HG03196 (cell line): Measurements from ENCODE around the gene AP1AR.

ENCODE experiments used
- ATAC-seq: cut with Tn5 transposase; IDR thresholded peaks from one replicate; pipeline ENCODE4 v1.9.1; 2021; ENCODE audit not compliant: unreplicated experiment

The AP1AR gene

DNA sequence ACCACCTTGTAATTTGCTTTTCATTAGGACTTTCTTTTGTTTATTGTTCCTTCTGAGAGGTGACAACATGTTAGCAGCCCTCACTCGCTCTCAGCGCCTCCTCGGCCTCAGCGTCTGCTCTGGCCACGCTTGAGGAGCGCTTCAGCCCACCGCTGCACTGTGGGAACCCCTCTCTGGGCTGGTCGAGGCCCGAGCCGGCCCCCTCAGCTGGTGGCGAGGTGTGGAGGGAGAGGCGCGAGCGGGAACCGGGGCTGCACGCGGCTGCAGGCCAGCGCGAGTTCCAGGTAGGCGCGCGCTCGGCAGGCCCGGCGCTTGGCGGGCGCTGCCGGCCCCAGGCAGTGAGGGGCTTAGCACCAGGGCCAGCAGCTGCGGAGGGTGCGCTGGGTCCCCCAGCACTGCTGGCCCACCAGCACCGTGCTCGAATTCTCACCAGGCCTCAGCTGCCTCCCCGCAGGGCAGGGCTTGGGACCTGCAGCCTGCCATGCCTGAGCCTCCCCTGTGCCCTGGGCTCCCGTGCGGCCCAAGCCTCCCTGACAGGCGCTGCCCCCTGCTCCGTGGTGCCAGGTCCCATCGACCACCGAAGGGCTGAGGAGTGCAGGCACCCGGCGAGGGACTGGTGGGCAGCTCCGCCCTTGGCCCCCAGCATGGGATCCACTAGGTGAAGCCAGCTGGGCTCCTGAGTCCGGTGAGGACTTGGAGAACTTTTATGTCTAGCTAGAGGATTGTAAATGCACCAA, 9.2 kb upstream of the AP1AR start:
- ATAC-seq, result no peak

- ATAC-seq, result no peak
These were observed 6.4 kb upstream of the AP1AR start for GRCh38 chr4:112225157-112225556.

DNA sequence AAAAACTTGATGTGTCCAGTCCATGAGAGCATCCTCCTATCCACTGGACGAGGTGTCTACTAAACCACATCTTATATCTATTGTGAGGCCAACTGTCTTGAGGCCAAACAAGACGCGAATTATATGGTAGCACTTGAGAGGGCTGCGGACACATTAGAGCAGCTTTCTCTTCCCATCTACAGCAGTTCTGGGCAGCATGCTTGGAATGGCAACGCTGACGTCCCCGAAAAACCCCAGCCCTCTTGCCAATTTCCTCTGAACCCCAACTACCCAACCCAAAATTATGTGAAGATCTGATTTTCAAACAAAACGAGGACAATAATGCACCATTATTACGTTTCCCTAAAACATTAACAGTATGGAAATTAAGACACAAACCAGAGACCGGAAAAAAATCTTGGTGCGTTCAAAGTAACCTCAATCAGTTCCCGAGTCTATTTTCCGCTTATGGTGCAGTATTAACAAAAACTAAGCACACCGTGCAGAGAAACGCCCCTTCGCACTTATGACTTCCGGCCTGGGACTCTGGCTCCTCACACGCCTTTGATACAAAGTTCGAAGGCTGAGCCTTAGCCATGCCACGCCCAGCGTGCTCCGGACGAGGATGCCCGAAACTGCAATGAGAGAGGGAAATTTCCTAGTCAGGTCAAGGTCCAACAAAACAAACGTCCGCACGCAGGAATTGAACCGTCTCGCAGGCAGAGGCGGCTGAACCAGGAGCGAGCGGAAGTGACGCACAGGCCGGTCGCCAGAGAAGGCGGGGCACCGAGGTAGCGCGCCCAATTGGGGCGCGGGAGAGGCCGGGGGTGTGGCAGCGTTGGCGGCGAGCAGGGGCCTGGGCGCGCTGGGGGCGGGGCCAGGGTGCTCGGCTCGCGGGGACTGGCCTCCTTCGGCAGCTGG, 458 bp upstream of the AP1AR start:
- peak; percentile 86 for ATAC-seq

DNA sequence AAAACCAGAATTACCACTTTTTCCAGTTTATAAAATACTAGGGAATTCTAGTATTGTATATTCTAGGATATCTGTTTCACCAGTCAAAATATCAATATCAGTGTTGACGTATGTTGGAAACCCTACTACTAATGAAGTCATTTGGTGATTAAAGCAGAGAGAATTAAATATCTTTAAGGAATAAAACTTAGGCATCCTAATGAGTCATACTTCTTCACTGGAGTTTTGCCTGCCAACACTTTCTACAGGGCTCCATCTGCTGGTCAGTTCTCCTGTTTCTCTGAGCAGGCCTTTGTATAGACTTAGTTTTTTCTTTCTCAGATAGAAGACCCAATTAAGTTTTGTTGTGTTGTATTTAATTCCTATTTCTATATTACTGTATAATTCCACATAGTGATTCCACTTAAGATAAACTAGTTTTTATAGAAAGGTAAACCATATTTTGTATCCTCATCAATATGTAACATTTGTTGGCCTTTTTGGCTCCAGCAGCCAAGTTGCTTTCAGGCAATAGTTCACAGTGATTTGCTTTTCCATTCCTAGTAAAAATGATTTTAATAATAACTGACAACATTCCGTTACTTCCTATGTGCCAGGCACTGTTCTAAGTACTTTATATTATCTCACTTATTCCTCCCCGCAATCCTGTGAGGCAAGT, 3.5 kb downstream of the AP1AR start:
- no peak for ATAC-seq

- ATAC-seq, result no peak
These were observed 4.5 kb downstream of the AP1AR start for GRCh38 chr4:112236040-112236439.

DNA sequence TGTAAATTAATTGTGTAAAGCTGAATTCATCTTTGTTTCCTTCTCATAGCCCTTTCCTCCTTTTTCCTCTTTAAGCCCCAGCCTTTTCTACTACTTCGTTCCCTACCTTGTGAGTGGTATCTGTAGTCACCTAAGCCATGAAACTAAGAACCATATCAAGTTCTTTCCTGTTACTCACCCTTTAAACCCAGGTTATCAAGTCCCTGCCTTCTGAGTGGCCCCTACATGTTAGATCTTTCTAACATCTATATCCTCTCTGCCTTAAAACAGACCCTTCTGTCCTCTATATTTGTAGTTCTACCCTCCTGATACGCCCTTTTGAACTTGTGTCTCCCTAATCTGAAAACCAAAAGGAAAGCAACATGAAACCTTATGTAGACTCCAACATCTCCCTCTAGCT, 7.2 kb downstream of the AP1AR start:
- no peak for ATAC-seq

- ATAC-seq, result no peak
These were observed 13.8 kb downstream of the AP1AR start for GRCh38 chr4:112245383-112245782.

- ATAC-seq, result no peak
These were observed 15.4 kb downstream of the AP1AR start for GRCh38 chr4:112247021-112247420.

DNA sequence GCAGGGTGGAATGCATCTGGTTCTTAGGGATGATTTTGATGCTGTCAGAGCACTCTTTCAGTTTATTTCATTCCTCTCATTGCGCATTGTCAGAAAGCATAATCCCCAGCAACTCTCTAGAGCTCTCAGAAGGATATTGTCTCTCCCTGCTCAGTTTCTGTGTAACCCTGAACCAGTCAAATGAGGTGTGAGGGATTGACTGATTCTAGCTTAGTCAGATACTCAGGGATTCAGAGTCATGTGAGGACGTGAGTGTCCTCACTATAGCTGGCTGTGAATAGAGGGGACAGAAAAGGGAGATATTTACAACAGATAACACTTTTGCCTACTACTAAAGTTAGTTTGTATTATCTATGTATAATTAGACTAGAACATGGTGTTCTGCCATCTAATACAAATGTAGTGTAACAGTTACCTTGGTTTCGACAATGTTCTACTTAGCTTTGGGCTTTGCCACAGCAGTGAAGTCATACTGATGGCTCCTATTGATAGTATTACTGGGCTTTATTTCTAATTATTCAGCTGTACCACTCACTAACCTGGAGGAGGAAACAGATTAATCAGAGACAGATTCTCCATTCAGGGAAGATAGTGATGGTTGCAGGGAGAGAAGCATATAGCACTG, 19.5 kb downstream of the AP1AR start:
- no peak for ATAC-seq

GRCh38 chr4:112252234-112252633, 20.6 kb downstream of the AP1AR start:
- ATAC-seq, result no peak

DNA sequence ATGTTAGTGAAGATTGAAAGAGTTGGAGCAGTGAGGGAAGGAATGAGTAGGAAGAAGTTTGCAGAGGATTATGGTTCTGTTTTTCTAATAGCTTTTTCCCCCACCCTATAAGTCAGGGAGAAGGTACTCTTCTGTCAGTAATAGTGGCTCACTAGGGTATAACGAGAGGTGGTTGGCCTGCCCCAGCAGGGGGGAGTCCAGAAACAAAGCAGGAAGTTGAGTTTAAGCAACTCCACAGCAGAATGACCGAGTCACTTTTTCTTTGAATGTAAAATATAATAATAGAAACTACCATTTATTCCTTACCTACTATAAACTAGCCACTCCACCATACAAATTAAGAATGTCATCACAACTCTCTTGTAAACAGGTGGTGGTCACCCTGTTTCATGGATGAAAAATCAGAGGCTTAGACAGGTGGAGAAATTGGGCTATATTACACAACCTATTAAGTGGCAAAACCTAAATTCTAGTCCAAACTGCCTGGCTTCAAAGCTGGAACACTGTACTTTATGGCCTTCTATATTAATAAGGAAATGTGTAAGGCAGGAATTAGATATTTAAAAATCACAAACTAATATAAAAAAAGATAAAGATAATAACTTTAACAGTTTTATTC, 21.9 kb downstream of the AP1AR start:
- ATAC-seq, result peak; percentile 87

DNA sequence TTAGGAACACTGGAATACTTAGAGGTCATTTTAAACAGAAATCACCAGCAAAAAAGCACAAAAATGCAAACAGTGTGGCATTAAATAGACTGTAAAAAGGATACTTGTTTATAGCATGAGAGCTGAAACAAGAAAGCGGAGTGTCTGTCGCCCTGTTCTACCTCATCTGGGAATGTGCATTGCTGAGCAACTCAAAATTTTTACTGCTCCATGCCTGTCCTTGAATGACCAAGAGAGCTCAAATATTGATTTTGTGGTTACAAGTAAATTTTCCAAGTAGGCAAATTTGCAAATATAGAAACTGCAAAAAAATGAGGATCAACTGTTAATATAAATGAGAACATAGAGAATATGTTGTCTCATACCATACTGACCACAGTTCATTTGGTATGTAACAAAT, 25.5 kb downstream of the AP1AR start:
- ATAC-seq, result no peak

- ATAC-seq, result no peak
These were observed 35.2 kb downstream of the AP1AR start for GRCh38 chr4:112266823-112267222.

- ATAC-seq, result no peak
These were observed 38.5 kb downstream of the AP1AR start for GRCh38 chr4:112270051-112270450.

- ATAC-seq, result no peak
These were observed 39.2 kb downstream of the AP1AR start for GRCh38 chr4:112270640-112271421.

DNA sequence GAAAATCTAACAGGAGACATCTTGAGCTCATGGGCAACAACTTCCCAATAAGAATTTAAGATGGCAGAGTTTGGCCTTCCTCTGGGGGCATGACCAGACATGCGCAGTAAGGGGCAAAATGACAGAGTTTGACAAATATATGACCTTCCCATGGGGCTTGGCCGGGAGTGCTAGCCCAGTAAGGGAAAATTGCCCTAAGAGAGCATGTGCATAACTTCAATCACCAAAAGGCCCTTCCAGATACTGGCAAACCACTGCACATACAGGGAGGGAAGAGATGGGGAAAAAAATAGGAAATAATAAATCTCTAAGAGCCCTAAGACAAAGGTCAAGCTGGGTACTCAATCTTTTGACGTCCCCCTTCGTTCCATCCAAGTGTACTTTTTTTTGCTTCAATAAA, 40.7 kb downstream of the AP1AR start:
- ATAC-seq, result no peak

DNA sequence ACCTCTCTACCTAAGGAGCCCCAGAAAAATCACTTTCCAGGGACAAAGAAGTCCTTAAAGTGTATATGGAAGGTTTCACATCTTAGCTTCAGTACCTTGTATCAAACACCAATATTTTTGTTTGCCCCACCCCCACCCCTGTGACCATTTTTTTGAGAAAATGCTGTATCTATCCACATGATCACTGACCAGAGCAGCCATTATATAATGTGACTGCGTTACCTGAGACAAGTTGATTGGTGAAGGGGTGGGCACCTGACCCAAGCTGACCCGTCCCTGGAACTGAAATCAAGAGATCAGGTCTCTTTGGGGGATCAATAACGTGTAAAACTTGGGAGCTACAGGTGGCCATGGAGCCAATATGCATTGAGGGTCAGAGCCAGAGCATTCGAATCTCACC, 43.4 kb downstream of the AP1AR start:
- ATAC-seq, result no peak

- ATAC-seq, result no peak
These were observed 44.5 kb downstream of the AP1AR start for GRCh38 chr4:112276113-112276512.

- no peak for ATAC-seq
These were observed 45.6 kb downstream of the AP1AR start for GRCh38 chr4:112277220-112277619.
